Measurements from ENCODE around the gene KCNIP1.

GRCh38 chr5:170522211-170523141, 18.7 kb downstream of the KCNIP1 start:
- no peak for TF ChIP-seq CTCF (IDR thresholded peaks at IDR 0.05; ENCODE audit: low read length)
- no peak for TF ChIP-seq EZH2 (IDR thresholded peaks at IDR 0.05; ENCODE audit: borderline replicate concordance, low read length)
